ENCODE results near the gene COQ10A. TPM values are rescaled to one million over a fixed set of nuclear protein-coding genes. Genes with fewer than 3 reads are reported as not detected.
A peak's percentile ranks its signal among the peaks of the same experiment; 100 is the strongest.
"Not testable (repeated sequence)": the region's sequence is repeated elsewhere in the genome, so short reads cannot be mapped to it uniquely, and the experiment has no call there.

Gene COQ10A
- total RNA-seq, 1 donor from 2014 or later, result 14.4 TPM

DNA sequence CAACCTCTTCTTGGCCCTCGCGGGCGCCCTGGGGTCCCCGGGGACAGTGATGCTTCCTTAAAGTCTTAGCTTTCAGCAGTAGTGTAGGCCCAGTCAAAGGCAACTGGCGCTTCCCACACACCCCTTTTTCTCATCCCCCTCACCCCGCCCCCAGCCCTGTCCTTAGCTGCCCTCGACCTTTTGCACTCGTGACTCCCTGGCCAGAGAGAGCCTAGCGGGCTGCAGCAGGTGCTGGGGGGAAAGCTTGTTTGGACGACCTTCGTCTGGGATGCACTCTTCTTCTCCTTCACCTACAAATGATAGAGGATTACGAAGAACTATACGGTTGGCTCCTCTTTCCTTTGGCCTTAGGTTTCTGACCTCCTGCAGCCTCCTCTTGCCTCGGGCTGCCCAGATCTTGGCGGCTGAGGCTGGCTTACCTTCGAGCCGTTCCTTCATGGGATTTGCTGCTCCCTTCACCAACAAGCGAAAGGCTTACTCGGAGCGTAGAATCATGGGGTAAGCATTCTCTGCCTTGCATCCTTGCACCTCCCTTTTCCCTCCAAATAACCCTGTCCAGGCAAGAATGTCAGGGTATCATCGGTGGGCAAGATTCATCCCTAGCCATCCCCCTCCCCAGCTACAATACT is 815 bp downstream of the COQ10A start:
- Mint-ChIP-seq H3K36me3 (ENCODE audit: unreplicated experiment) (peaks cover 14% of the 10 kb centered on the region), H3K27ac (ENCODE audit: unreplicated experiment) (peak overlapping the region; percentile 44), H3K9me3 (ENCODE audit: unreplicated experiment) (no peaks in the 10 kb centered on the region), H3K4me3 (ENCODE audit: unreplicated experiment) (peak overlapping the region; percentile 85), H3K4me1 (ENCODE audit: unreplicated experiment) (peaks cover 19% of the 10 kb centered on the region), H3K27me3 (ENCODE audit: unreplicated experiment) (no peaks in the 10 kb centered on the region)
- TF ChIP-seq, protein P1, sequence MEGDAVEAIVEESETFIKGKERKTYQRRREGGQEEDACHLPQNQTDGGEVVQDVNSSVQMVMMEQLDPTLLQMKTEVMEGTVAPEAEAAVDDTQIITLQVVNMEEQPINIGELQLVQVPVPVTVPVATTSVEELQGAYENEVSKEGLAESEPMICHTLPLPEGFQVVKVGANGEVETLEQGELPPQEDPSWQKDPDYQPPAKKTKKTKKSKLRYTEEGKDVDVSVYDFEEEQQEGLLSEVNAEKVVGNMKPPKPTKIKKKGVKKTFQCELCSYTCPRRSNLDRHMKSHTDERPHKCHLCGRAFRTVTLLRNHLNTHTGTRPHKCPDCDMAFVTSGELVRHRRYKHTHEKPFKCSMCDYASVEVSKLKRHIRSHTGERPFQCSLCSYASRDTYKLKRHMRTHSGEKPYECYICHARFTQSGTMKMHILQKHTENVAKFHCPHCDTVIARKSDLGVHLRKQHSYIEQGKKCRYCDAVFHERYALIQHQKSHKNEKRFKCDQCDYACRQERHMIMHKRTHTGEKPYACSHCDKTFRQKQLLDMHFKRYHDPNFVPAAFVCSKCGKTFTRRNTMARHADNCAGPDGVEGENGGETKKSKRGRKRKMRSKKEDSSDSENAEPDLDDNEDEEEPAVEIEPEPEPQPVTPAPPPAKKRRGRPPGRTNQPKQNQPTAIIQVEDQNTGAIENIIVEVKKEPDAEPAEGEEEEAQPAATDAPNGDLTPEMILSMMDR (IDR thresholded peaks at IDR 0.05), result no peak
- DNase-seq (ENCODE audit: extremely low spot score, unreplicated experiment), result no peak

GRCh38 chr12:56271031-56271430 is 4.3 kb downstream of the COQ10A start:
- TF ChIP-seq, protein P1 (IDR thresholded peaks at IDR 0.05), result peak; percentile 46
- Mint-ChIP-seq H3K27me3 (ENCODE audit: unreplicated experiment) (no peaks in the 10 kb centered on the region), H3K9me3 (ENCODE audit: unreplicated experiment) (no peaks in the 10 kb centered on the region), H3K27ac (ENCODE audit: unreplicated experiment) (no peak overlapping the region), H3K4me1 (ENCODE audit: unreplicated experiment) (peaks cover 15% of the 10 kb centered on the region), H3K4me3 (ENCODE audit: unreplicated experiment) (no peak overlapping the region), H3K36me3 (ENCODE audit: unreplicated experiment) (peaks cover 32% of the 10 kb centered on the region)
- DNase-seq (ENCODE audit: extremely low spot score, unreplicated experiment), result no peak

DNA sequence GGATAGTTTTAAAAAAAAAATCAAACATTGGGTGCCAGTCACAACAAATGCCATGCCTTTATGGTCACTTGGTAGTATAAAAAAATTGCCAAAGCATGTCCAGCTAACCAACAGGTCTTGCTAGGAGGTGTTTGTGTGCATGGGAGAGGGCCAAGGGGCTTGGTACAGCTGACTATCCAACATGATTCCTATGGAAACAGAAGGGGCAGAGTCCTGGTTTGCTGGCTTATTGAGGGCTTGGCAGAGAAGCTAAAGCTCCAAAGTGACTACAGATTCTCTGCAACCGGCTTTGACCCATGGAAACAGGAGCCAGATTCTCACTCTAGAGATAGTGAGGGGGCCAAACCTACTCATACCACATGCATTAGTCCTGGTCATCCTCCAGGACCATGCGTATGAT is 5.7 kb downstream of the COQ10A start:
- H3K4me3 Mint-ChIP-seq (ENCODE audit: unreplicated experiment); H3K27me3 Mint-ChIP-seq (ENCODE audit: unreplicated experiment); H3K27ac Mint-ChIP-seq (ENCODE audit: unreplicated experiment); H3K9me3 Mint-ChIP-seq (ENCODE audit: unreplicated experiment); DNase-seq (ENCODE audit: extremely low spot score, unreplicated experiment); H3K4me1 Mint-ChIP-seq (ENCODE audit: unreplicated experiment): not testable (repeated sequence)
- peaks cover 32% of the 10 kb centered on the region for H3K36me3 Mint-ChIP-seq (ENCODE audit: unreplicated experiment)

GRCh38 chr12:56274299-56274698 is 7.6 kb downstream of the COQ10A start:
- no peaks in the 10 kb centered on the region for H3K9me3 Mint-ChIP-seq (ENCODE audit: unreplicated experiment)
- no peaks in the 10 kb centered on the region for H3K4me1 Mint-ChIP-seq (ENCODE audit: unreplicated experiment)
- DNase-seq (ENCODE audit: extremely low spot score, unreplicated experiment), result no peak
- no peak overlapping the region for H3K27ac Mint-ChIP-seq (ENCODE audit: unreplicated experiment)
- no peak overlapping the region for H3K4me3 Mint-ChIP-seq (ENCODE audit: unreplicated experiment)
- TF ChIP-seq, protein P1 (IDR thresholded peaks at IDR 0.05), result no peak
- no peaks in the 10 kb centered on the region for H3K27me3 Mint-ChIP-seq (ENCODE audit: unreplicated experiment)
- H3K36me3 Mint-ChIP-seq (ENCODE audit: unreplicated experiment), result peaks cover 37% of the 10 kb centered on the region

- H3K9me3 Mint-ChIP-seq (ENCODE audit: unreplicated experiment), result no peaks in the 10 kb centered on the region
- H3K36me3 Mint-ChIP-seq (ENCODE audit: unreplicated experiment), result peaks cover 39% of the 10 kb centered on the region
- H3K27me3 Mint-ChIP-seq (ENCODE audit: unreplicated experiment), result no peaks in the 10 kb centered on the region
- H3K4me3 Mint-ChIP-seq (ENCODE audit: unreplicated experiment), result no peak overlapping the region
- DNase-seq (ENCODE audit: extremely low spot score, unreplicated experiment), result no peak
- TF ChIP-seq, protein P1 (IDR thresholded peaks at IDR 0.05), result no peak
- H3K27ac Mint-ChIP-seq (ENCODE audit: unreplicated experiment), result no peak overlapping the region
- no peaks in the 10 kb centered on the region for H3K4me1 Mint-ChIP-seq (ENCODE audit: unreplicated experiment)
Observed at GRCh38 chr12:56278905-56279304, 12.2 kb downstream of the COQ10A start.
